ENCODE results near the gene PACRG.
A peak's percentile ranks its signal among the peaks of the same experiment; 100 is the strongest.

PACRG gene

DNA sequence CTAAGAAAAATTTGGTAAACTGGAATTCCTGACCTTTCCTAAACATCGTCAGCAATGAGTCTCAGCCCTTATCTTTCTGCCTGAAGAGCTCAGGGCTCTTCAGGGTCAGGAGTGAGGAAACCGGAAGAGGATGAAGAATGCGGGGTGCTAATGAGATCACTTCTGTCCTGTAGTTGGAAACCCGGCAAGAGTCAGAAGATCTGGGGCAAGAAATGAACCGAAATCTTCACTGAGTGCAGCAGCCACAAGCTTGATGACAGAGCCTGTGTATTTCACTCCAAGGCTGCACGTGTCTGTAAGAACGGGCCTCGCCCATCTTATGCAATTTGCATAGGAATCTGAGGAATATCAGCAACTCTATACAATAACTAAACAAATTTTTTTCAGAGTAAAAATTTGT lies 626.3 kb downstream of the PACRG start:
- no peaks in the 10 kb centered on the region for H3K9me3 ChIP-seq
- no peak overlapping the region for H3K4me3 ChIP-seq (ENCODE audit: low read depth in 1 of 2, low read length in 1 of 2)
- H3K27ac ChIP-seq: no peak overlapping the region
- H3K27me3 ChIP-seq: no peaks in the 10 kb centered on the region
- peaks cover 22 to 23% of the 10 kb centered on the region in 2 experiments for H3K4me1 ChIP-seq (ENCODE audit: control insufficient read depth in 1 of 2, insufficient read depth in 1 of 2, low read depth in 1 of 2, low read length in 1 of 2)
- H3K36me3 ChIP-seq: no peaks in the 10 kb centered on the region
- TF ChIP-seq, protein P1, sequence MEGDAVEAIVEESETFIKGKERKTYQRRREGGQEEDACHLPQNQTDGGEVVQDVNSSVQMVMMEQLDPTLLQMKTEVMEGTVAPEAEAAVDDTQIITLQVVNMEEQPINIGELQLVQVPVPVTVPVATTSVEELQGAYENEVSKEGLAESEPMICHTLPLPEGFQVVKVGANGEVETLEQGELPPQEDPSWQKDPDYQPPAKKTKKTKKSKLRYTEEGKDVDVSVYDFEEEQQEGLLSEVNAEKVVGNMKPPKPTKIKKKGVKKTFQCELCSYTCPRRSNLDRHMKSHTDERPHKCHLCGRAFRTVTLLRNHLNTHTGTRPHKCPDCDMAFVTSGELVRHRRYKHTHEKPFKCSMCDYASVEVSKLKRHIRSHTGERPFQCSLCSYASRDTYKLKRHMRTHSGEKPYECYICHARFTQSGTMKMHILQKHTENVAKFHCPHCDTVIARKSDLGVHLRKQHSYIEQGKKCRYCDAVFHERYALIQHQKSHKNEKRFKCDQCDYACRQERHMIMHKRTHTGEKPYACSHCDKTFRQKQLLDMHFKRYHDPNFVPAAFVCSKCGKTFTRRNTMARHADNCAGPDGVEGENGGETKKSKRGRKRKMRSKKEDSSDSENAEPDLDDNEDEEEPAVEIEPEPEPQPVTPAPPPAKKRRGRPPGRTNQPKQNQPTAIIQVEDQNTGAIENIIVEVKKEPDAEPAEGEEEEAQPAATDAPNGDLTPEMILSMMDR (IDR thresholded peaks at IDR 0.05): no peak

DNA sequence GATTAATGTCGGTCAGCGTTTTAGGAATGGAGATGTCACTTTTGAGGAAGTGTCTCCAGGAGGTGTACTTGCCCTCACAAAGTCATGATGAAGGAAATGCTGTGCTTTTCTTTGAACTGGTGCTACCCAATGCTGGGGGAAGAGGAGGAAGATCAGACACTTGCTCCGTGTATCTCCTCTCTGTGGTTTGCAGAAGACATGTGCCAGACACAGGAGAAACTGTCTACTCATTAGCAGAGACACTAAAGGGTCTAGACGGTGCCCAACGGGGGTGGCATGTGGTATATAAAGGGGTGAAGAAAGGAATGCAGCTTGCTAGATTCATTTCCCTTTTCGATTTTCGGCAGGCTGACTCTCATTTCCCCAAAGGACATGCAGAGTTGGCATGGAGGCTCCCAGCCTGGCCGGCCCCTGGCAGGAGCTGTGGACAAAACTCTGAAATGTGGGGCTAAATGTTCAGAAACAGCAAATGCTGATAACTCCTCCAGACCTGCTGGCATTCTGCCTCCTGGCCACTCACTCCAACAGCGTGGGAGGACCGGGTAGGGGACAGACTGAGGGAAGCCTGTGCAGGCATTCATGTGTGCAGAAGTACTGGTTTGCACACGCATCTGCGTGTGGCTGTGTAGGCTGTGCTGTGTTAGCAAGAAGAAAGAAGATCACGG lies 627.1 kb downstream of the PACRG start:
- peak overlapping the region; percentile 10 to 30 for H3K4me3 ChIP-seq (ENCODE audit: low read depth in 1 of 2, low read length in 1 of 2)
- H3K27ac ChIP-seq: peak overlapping the region; percentile 68

DNA sequence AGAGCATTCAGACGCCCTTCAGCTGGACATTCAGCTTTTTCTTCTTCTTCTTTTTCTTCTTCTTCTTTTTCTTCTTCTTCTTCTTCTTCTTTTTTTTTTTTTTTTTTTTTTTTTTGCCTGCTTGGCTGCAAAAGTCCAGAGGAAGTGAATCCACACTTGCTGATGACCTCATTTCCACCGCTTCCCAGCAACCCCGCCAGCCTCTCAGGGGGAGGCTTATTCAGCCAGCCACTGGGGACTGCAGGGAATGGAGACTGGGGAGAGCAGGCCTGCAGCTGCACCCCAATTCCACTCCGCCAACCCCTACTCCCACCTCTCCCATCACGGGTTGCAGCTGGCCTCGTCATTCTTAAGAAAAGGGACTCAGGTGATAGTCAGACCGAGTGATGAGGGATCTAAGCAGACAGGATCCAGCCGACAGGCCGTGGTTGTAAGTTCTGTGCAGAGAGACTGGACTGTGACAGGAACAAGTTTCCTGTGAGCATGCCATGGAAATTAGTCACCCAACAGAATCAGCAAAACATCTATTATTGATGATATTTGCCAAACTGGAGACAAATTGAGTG lies 627.7 kb downstream of the PACRG start:
- no peaks in the 10 kb centered on the region for H3K36me3 ChIP-seq
- TF ChIP-seq, protein P1 (IDR thresholded peaks at IDR 0.05): no peak
- peak overlapping the region; percentile 10 to 30 for H3K4me3 ChIP-seq (ENCODE audit: low read depth in 1 of 2, low read length in 1 of 2)
- H3K27me3 ChIP-seq: no peaks in the 10 kb centered on the region
- peak overlapping the region; percentile 68 for H3K27ac ChIP-seq
- peaks cover 22 to 23% of the 10 kb centered on the region in 2 experiments for H3K4me1 ChIP-seq (ENCODE audit: control insufficient read depth in 1 of 2, insufficient read depth in 1 of 2, low read depth in 1 of 2, low read length in 1 of 2)
- no peaks in the 10 kb centered on the region for H3K9me3 ChIP-seq

More for the DNA sequence above, 627.1 kb downstream of the PACRG start:
- Histone ChIP-seq H3K9me3 (no peaks in the 10 kb centered on the region), H3K27me3 (no peaks in the 10 kb centered on the region), H3K4me1 (ENCODE audit: control insufficient read depth in 1 of 2, insufficient read depth in 1 of 2, low read depth in 1 of 2, low read length in 1 of 2) (peaks cover 22 to 23% of the 10 kb centered on the region in 2 experiments), H3K36me3 (no peaks in the 10 kb centered on the region)
- TF ChIP-seq, protein P1 (IDR thresholded peaks at IDR 0.05): no peak

DNA sequence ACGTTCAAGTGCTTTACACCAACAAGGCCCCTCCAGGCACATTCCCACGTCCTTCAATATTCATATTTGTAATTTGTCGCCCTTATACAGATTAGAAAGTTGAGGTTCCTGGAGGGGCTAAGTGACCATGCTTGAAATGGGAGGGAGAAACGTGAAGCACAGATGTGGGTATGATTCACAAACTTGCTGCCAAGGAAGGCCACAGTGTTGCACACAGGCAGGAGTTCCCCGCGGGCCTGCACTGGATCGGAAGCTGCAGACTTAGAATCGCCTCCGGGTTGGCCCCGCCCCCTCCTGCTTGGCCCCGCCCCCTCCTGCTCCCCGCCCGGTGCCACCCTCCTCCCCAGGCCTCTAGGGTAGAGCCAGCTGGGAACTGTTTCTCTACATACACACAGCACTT lies 628.5 kb downstream of the PACRG start:
- Histone ChIP-seq H3K36me3 (no peaks in the 10 kb centered on the region), H3K27me3 (no peaks in the 10 kb centered on the region), H3K9me3 (no peaks in the 10 kb centered on the region), H3K4me1 (ENCODE audit: control insufficient read depth in 1 of 2, insufficient read depth in 1 of 2, low read depth in 1 of 2, low read length in 1 of 2) (peaks cover 22 to 23% of the 10 kb centered on the region in 2 experiments), H3K27ac (no peak overlapping the region), H3K4me3 (ENCODE audit: low read depth in 1 of 2, low read length in 1 of 2) (no peak overlapping the region)
- TF ChIP-seq, protein P1 (IDR thresholded peaks at IDR 0.05): no peak

DNA sequence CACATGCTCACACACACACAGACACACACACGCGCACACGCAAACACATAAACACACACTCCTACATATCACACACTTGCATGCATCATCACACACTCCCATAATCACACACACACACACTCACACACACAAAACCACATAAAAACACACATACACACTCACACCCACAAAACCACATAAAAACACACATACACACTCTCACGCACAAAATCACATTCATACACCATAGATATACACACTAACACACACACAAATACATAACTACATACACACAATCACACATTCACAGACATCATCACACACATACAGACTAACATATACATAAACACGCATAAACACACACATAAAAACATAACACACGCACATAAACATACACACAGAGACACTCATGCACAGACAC lies 629.0 kb downstream of the PACRG start:
- H3K27me3 ChIP-seq: no peaks in the 10 kb centered on the region
- no peaks in the 10 kb centered on the region for H3K36me3 ChIP-seq
- H3K4me3 ChIP-seq (ENCODE audit: low read depth in 1 of 2, low read length in 1 of 2): no peak overlapping the region
- no peak overlapping the region for H3K27ac ChIP-seq
- TF ChIP-seq, protein P1 (IDR thresholded peaks at IDR 0.05): no peak
- H3K4me1 ChIP-seq (ENCODE audit: control insufficient read depth in 1 of 2, insufficient read depth in 1 of 2, low read depth in 1 of 2, low read length in 1 of 2): peaks cover 22 to 23% of the 10 kb centered on the region in 2 experiments
- H3K9me3 ChIP-seq: no peaks in the 10 kb centered on the region

Data from neutrophil (primary cell).